GM21515 (cell line): ENCODE data around the gene FCER2.

Source experiments
- ATAC-seq: cut with Tn5 transposase; IDR thresholded peaks from one replicate; pipeline ENCODE4 v1.9.1; 2021; ENCODE audit not compliant: unreplicated experiment

Gene FCER2

DNA sequence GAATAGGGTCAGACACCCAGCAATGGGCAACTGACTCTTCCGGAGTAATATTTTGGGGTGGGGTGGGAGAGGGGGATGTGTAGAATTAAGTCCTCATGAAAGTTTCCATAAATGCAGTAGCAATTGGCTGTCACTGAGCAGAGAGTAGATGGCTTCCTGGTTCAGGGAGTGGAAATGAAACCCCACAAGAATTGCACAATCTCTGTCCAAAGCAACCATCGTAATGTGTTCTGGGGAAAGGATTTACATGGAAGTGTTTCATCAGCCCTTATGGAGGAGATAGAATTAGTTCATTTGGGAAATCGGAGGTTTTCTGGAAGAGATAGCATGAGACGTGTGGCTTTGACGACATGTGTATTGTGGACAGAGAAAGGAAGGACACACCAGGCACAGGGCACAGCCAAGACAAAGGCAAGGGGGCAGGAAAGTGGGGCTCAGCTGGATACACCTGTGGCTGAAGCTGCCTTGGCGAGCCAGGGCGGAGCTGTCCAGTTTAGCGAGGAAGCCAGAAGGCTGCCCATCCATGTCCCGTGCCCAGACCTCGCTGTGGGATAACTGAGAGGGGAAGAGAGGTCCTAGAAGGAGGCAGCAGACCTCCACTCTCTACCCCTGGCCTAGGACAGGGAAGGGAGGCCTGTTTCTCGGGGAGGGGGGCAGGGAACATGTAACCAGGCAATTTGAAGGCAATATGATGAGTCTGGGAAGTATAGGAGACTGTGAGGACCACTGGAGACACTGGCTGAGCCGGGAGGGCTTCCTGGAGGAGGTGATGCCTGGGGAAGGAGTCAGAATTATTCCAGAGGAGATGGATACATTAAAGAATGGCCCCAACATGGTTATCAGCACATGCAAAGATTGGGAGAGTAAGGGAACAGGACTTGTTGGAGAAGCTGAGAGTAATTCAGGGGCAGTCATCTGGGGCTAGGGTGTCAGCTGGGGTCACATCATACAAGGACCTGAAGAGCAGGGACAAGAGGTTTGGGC is 32.6 kb upstream of the FCER2 start:
- no peak for ATAC-seq

- no peak for ATAC-seq
These were observed 31.4 kb upstream of the FCER2 start for GRCh38 chr19:7733376-7733775.

DNA sequence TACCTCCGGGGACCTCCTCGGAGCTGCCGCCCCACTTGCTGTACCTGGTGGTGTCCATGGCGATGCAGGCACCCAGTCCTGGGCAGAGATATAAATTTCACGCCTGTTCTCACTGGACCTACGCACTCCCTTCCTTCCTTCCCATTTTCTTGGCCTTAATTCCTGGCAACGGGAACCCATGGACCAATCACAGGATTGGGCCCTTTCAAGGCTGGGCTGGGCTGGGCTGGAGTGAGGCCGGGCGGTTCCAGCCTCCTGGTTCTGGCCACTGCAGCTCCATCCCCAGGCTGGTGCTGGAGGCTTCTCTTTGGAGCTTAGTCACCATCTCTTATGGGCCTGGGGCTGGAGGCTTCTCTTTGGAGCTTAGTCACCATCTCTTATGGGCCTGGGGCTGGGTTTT is 30.1 kb upstream of the FCER2 start, which contains the start of gene CLEC4G:
CLEC4G (minus strand) TSS at position 66 of the 400 bp plus-strand sequence; CDS start at position 58, 8 bp downstream.
- ATAC-seq = no peak

- no peak for ATAC-seq
These were observed 29.7 kb upstream of the FCER2 start for GRCh38 chr19:7731615-7732014.

DNA sequence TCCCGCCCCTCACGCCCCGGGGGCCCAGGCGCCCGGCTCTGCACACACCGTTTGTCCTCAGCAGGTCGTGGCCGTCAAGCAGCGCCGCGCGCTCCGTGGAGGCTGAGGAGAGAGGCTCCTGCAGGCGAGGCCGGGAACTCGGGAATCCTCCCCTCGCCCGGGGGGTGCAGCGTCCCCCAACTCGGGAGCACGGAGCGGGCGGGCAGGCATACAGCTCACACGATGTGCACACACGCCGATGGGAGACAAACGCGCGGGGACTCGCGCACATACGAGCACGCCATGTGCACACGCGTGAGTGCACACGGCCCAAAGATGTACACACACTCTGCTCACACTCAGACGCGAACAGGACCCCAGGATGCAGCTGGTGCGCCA is 29.3 kb upstream of the FCER2 start:
- ATAC-seq = no peak

GRCh38 chr19:7730286-7731217 is 28.6 kb upstream of the FCER2 start:
- no peak for ATAC-seq

DNA sequence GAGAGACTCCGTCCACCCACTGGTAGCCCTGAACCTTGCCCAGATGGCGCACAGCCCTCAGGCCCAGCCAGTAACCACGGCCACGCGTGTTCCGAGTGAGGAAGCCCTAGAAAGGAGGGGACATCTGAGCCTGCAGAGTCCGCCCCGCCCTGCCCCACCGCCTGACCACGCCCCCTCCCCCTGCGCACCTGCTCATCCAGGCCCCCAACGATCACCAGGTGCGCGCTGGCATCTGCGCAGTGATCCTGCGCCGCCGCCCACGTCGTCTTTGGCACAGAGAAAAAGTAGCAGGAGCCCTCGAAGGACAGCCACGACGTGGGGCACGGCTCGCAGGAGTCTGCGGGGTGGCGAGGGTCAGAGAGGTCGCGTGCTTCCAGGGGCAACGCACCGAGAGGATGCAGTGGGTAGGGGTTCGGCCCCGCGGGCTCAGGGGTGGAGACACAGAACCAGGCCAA is 27.9 kb upstream of the FCER2 start:
- ATAC-seq = no peak

DNA sequence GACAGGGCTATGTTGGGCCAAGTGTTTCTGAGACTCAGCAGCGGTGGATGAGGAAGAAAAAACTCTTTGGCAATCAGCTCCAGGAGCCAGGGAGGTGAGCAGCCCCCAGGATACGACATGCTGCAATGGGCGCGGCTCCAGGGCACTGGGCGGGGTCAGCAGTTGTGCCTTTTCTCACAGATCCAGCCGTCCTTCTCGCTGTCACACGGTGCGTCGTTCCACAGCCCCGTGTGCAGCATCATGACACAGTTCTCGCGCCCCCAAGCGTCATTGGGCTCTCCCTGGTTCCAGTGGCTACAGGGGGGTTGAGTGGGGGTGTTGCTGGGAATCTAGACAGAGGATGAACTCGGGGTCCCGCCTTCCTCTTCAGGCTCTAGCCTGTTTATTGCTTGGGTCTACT is 27.3 kb upstream of the FCER2 start:
- no peak for ATAC-seq

GRCh38 chr19:7725791-7726190 is 23.9 kb upstream of the FCER2 start:
- no peak for ATAC-seq

DNA sequence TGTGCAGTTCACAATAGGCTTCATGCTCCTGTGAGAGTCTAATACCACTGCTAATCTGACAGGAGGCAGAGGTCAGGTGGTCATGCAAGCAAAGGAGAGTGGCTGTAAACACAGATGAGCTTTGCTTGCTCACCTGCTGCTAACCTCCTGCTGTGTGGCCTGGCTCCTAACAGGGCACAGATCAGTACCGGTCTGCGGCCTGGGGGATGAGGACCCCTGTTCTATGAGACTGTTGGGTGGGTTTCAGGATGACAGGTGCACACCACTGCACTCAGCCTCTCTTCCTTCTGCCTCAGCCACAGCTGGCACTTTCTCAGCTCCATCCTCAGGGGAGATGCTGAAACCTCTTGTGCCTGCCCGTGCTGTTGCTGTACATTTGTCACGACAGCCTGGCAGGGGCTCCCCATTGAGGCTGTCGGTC is 20.3 kb upstream of the FCER2 start:
- ATAC-seq = no peak

DNA sequence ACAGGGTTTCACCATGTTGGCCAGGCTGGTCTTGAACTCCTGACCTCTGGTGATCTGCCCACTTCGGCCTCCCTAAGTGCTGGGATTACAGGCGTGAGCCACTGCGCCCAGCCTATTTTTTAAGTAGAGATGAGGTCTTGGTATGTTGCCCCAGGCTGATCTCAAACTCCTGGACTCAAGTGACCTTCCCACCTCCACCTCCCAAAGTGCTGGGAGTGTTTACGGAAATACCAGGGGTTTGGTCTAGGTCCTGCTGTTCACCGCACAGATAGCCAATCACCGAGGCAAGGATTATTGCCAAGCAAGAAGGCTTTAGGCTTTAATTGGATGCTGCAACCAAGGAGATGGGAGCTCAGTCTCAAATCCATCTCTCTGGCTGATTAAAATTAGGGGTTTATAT is 18.4 kb upstream of the FCER2 start:
- no peak for ATAC-seq

GRCh38 chr19:7718668-7719067 is 16.7 kb upstream of the FCER2 start:
- ATAC-seq = no peak

DNA sequence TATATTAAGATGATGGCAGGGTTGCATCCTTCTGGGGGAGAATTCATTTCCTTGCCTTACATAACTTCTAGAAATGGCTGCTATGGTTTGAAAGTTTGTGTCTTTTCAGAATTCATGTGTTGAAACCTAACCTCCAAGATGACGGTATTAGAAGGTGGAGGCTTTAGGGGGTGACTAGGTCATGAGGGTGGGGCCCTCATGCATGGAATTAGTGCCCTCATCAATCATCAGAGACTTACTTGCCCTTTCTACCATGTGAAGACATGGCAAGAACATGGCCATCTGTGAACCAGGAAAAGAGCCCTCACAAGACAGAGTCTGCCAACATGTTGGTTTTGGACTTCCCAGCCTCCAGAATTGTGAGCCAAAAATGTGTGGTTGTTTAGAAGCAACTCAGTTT is 14.8 kb upstream of the FCER2 start:
- ATAC-seq = no peak

- no peak for ATAC-seq
These were observed 13.7 kb upstream of the FCER2 start for GRCh38 chr19:7715671-7716070.

DNA sequence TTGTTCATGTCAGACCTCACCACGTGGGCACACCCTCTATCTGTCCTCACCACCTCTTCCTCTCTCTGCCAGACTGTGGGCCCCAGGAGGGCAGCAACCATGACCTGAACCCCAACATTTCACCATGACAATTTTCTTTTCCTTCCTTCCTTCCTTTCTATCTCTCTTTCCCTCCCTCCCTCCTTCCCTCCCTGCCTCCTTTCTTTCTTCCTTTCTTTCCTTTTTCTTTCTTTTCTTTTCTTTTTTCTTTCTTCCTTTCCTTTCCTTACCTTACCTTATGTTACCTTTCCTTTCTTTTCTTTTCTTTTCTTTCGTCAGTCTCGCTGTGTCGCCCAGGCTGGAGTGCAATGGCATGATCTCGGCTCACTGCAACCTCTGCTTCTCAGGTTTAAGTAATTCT is 8.7 kb upstream of the FCER2 start:
- ATAC-seq = no peak

- no peak for ATAC-seq
These were observed 8.1 kb upstream of the FCER2 start for GRCh38 chr19:7709932-7710460.

DNA sequence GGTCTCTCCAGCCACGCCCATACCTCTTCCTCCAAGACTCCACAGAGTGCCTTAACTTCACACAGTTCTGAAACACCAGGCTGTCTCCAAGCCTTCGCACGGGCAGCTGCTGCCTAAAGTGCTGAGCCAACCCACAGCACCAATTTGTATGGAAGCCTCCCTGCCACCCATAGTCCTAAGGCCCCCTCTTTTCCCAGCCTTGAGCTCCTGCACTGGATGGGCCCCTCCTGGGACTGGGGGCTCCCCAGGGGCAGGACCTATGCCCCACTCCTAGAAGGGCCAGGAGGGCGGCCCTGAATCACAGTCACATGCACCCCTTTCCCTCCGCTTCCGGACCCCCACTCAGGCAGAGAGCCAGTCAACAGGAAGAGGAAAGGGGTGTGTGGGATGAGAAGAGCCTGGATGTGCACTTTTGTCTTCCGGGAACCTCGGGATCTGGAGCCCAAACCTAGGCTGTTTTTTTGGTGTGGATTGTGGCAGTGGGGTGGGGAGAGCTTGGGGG is 5.1 kb upstream of the FCER2 start:
- ATAC-seq = no peak

DNA sequence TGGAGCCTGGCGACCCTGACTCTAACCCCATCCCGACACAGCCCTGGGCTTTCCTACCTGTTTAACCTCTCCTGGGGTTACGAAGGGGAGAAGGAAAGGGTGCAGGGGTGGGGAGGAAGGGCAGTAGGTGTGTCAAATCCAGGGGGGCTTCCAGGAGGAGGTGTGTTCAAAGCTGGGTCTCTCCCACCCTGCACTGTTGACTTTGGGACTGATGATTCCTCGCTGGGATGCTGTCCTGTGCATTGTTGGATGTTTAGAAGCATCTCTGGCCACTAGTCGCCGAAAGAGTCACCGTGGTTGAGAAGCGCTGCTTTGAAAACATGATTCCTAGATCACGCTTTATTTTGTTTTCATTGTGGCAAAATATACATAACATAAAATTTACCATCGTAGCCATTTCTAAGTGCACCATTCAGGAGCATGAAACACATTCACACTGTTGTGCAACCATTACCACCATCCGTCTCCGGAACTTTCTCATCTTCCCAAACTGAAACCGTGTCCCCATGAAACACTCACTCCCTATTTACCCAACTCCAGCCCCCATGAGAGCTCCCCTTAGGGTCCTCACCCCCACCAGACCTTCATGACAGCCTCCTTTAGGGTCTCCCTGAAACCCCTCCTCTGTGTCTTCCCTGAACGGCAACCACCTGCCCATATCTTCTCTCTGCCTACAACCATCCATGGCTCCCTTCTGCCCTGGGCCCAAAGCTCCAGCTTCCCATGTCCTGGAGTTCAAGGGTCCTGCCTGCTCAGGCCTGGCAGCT is 4.4 kb upstream of the FCER2 start:
- no peak for ATAC-seq

- ATAC-seq = peak; percentile 45
These were observed 3.7 kb upstream of the FCER2 start for GRCh38 chr19:7705387-7706187.
